K562 (cell line): Measurements from ENCODE around the gene CRYBA1. TPM values are rescaled to one million over a fixed set of nuclear protein-coding genes. Genes with fewer than 3 reads are reported as not detected.

Experiments
- ATAC-seq: fragments of 200-7000 bp; cut with Tn5 transposase; 3 replicates; pipeline ENCODE4 v1.9.1; 2020; ENCODE audit warnings: moderate library complexity
- BruUV-seq: library from RNA; stranded (reverse); fragments of 400-500 nt; replicated peaks from 2 replicates; lab custom pipeline; 2021; lab: Mats Ljungman, UMichigan
- CTCF ChIA-PET: fragments of 300-600 bp; formaldehyde crosslinking; extraction: SDS; loops from one replicate; lab custom pipeline; 2021; ENCODE audit warnings: low intra/inter-chr PET ratio; lab: Yijun Ruan, JAX
- POLR2A ChIA-PET: fragments of 300-600, 350-650 bp; sonication (Branson Sonifier 250); formaldehyde crosslinking; extraction: SDS; loops from one replicate; lab custom pipeline; 2021; ENCODE audit warnings: antibody characterized with exemption, inconsistent platforms; lab: Yijun Ruan, JAX
- DNase-seq, 4 experiments: peaks; one replicate each; pipeline versions ENCODE4 v3.0.0 to v3.0.0-alpha.2; 2011 to 2018; ENCODE audit warnings: low spot score in 3 of 4, mixed read lengths in 3 of 4; ENCODE audit errors: extremely low read depth in 1 of 4
- FAIRE-seq: peaks from 2 replicates; lab custom pipeline; 2011; peaks lifted over from hg19 to GRCh38; lab: Jason Lieb, UNC
- H2AFZ ChIP-seq: 2 replicates; pipeline ENCODE4 v1.6.0; 2011; ENCODE audit warnings: low read depth, low read length, control low read depth, inconsistent platforms
- H3K27ac ChIP-seq: fragments of 200-600 bp; 3 replicates; pipeline ENCODE4 v1.8.0; 2011; ENCODE audit warnings: low read depth, mild to moderate bottlenecking, control low read depth, inconsistent platforms, low read length, moderate library complexity, mixed read lengths; ENCODE audit errors: extremely low read depth
- H3K27me3 ChIP-seq, 2 experiments: fragments of 300-600 bp in 1 of 2; 2 replicates in 1 of 2; 3 replicates in 1 of 2; pipeline versions ENCODE4 v1.6.0 to v1.8.0; 2011; ENCODE audit warnings: inconsistent platforms in 2 of 2, low read length in 2 of 2, mild to moderate bottlenecking in 1 of 2, mixed read lengths in 1 of 2, moderate library complexity in 1 of 2; ENCODE audit not compliant: control insufficient read depth in 2 of 2, insufficient read depth in 2 of 2
- H3K36me3 ChIP-seq: fragments of 300-600 bp; 3 replicates; pipeline ENCODE4 v1.8.0; 2011; ENCODE audit warnings: mild to moderate bottlenecking, low read length, inconsistent platforms; ENCODE audit not compliant: control insufficient read depth, insufficient read depth
- H3K4me1 ChIP-seq, 2 experiments: fragments of 200-600 bp in 1 of 2; replicated peaks in 1 of 2; 2 replicates in 1 of 2; 3 replicates in 1 of 2; pipeline versions ENCODE4 v1.5.1 to v1.8.0; 2011; ENCODE audit warnings: inconsistent platforms in 2 of 2, low read length in 2 of 2, mild to moderate bottlenecking in 1 of 2, mixed read lengths in 1 of 2, moderate library complexity in 1 of 2; ENCODE audit not compliant: control insufficient read depth in 2 of 2, insufficient read depth in 2 of 2
- H3K4me2 ChIP-seq: 2 replicates; pipeline ENCODE4 v1.6.1; 2011; ENCODE audit warnings: low read length, control low read depth, inconsistent platforms, mixed read lengths; ENCODE audit not compliant: insufficient read depth
- H3K4me3 ChIP-seq: fragments of 200-600 bp; sonication (generic), shearing (Covaris generic); 2 replicates; pipeline ENCODE4 v1.5.1; 2016; ENCODE audit warnings: control low read depth, inconsistent platforms
- H3K79me2 ChIP-seq: fragments of 200-600 bp; 3 replicates; pipeline ENCODE4 v1.8.0; 2011; ENCODE audit warnings: low read length, inconsistent platforms; ENCODE audit not compliant: control insufficient read depth, insufficient read depth
- H3K9ac ChIP-seq, 2 experiments: 2 replicates each; pipeline versions ENCODE4 v1.6.0 to v1.6.1; 2011; ENCODE audit warnings: low read depth in 2 of 2, low read length in 2 of 2, control low read depth in 1 of 2, inconsistent platforms in 1 of 2, mild to moderate bottlenecking in 1 of 2, mixed read lengths in 1 of 2; ENCODE audit not compliant: insufficient read depth in 1 of 2
- H3K9me1 ChIP-seq: one replicate; pipeline ENCODE4 v1.6.0; 2011; ENCODE audit warnings: inconsistent platforms, mild to moderate bottlenecking, low read length, moderate library complexity; ENCODE audit not compliant: control insufficient read depth, insufficient read depth
- H3K9me3 ChIP-seq: replicated peaks from 2 replicates; pipeline ENCODE4 v1.5.1; 2011; ENCODE audit warnings: low read depth, low read length, inconsistent platforms; ENCODE audit not compliant: control insufficient read depth, insufficient read depth
- H4K20me1 ChIP-seq: replicated peaks from 2 replicates; pipeline ENCODE4 v1.6.1; 2011; ENCODE audit warnings: low read length, inconsistent platforms, mixed read lengths; ENCODE audit not compliant: control insufficient read depth, insufficient read depth
- BRCA1 ChIP-seq, 2 experiments: fragments of 450-650 bp in 1 of 2; sonication (generic) in 1 of 2; formaldehyde crosslinking in 1 of 2; IDR thresholded peaks; 2 replicates each; pipeline versions ENCODE4 v1.5.0 to v1.6.1; 2017 to 2020; ENCODE audit warnings: mild to moderate bottlenecking in 1 of 2, missing genetic modification reagents in 1 of 2
- BRD4 ChIP-seq: fragments of 200-600 bp; sonication (generic); IDR thresholded peaks from 2 replicates; pipeline ENCODE4 v1.6.1; 2017; ENCODE audit warnings: inconsistent platforms
- CREBBP ChIP-seq: IDR thresholded peaks from one replicate; pipeline ENCODE4 v1.6.1; 2012; ENCODE audit warnings: low read depth, mild to moderate bottlenecking, control low read depth, inconsistent platforms, low read length
- FOXA3 ChIP-seq, 2 experiments: fragments of 450-650 bp in 1 of 2; sonication (generic) in 1 of 2; formaldehyde crosslinking; IDR thresholded peaks in 1 of 2; conservative IDR thresholded peaks in 1 of 2; 2 replicates each; pipeline versions ENCODE4 v1.4.0 to v1.8.0; 2020 to 2022; ENCODE audit warnings: mild to moderate bottlenecking in 2 of 2, missing genetic modification reagents in 1 of 2
- KAT2B ChIP-seq: IDR thresholded peaks from one replicate; pipeline ENCODE4 v1.6.1; 2012; ENCODE audit warnings: low read depth, mild to moderate bottlenecking, control low read depth, inconsistent platforms, low read length, moderate library complexity
- KLF10 ChIP-seq: fragments of 250-450 bp; sonication (Bioruptor Pico); IDR thresholded peaks from 2 replicates; pipeline ENCODE4 v1.6.1; 2021; ENCODE audit warnings: matching md5 sums
- KLF6 ChIP-seq: fragments of 250-450 bp; sonication (Bioruptor Pico); IDR thresholded peaks from 2 replicates; pipeline ENCODE4 v1.4.0; 2020; ENCODE audit warnings: mild to moderate bottlenecking, moderate library complexity, borderline replicate concordance
- MEIS2 ChIP-seq: fragments of 450-650 bp; IDR thresholded peaks from 2 replicates; pipeline ENCODE4 v1.6.1; 2014; ENCODE audit warnings: mild to moderate bottlenecking; ENCODE audit not compliant: partially characterized antibody
- NFRKB ChIP-seq: fragments of 450-650 bp; IDR thresholded peaks from 2 replicates; pipeline ENCODE4 v1.6.1; 2016; ENCODE audit warnings: low read depth
- PCBP2 ChIP-seq: fragments of 200-400 bp; formaldehyde crosslinking; IDR thresholded peaks from 2 replicates; pipeline ENCODE4 v1.6.1; 2018; ENCODE audit warnings: low read length, low read depth, mild to moderate bottlenecking, moderate library complexity; ENCODE audit not compliant: poor library complexity, severe bottlenecking
- PHB ChIP-seq: fragments of 250-450 bp; sonication (Bioruptor Pico); IDR thresholded peaks from 2 replicates; pipeline ENCODE4 v1.5.0; 2021
- POLR2H ChIP-seq: IDR thresholded peaks from 2 replicates; pipeline ENCODE4 v1.6.1; 2016; ENCODE audit warnings: missing genetic modification characterization, low read depth, mild to moderate bottlenecking, control low read depth, missing compliant biosample characterization, moderate library complexity
- RAD21 ChIP-seq, 2 experiments: fragments of 250-450 bp in 1 of 2; fragments of 450-650 bp in 1 of 2; sonication (Bioruptor Pico) in 1 of 2; formaldehyde crosslinking in 1 of 2; IDR thresholded peaks in 1 of 2; conservative IDR thresholded peaks in 1 of 2; 2 replicates each; pipeline versions ENCODE4 v1.4.0 to v1.8.0; 2020 to 2022; ENCODE audit warnings: mild to moderate bottlenecking in 2 of 2, moderate library complexity in 1 of 2
- TBL1XR1 ChIP-seq, 2 experiments: IDR thresholded peaks; 2 replicates each; pipeline ENCODE4 v1.6.1; 2012; ENCODE audit warnings: improper control_type of control experiment in 2 of 2, low read length in 2 of 2, mild to moderate bottlenecking in 1 of 2
- XRCC5 ChIP-seq: fragments of 200-400 bp; formaldehyde crosslinking; IDR thresholded peaks from 2 replicates; pipeline ENCODE4 v1.6.1; 2017; ENCODE audit warnings: low read depth, mild to moderate bottlenecking, low read length
- ZBTB34 ChIP-seq: fragments of 250-450 bp; sonication (Bioruptor Pico); IDR thresholded peaks from 2 replicates; pipeline ENCODE4 v1.8.0; 2021; ENCODE audit warnings: mild to moderate bottlenecking, moderate library complexity
- ZFPM2 ChIP-seq: fragments of 250-450 bp; sonication (Bioruptor Pico); IDR thresholded peaks from 2 replicates; pipeline ENCODE4 v1.5.1; 2022; ENCODE audit warnings: mild to moderate bottlenecking
- ZNF23 ChIP-seq: fragments of 250-450 bp; sonication (Bioruptor Pico); IDR thresholded peaks from 2 replicates; pipeline ENCODE4 v1.4.0; 2020; ENCODE audit warnings: mild to moderate bottlenecking
- ZNF707 ChIP-seq: fragments of 250-450 bp; sonication (Bioruptor Pico); conservative IDR thresholded peaks from 2 replicates; pipeline ENCODE4 v1.8.0; 2022; ENCODE audit warnings: inconsistent platforms, mild to moderate bottlenecking, moderate library complexity
- ZNF75A ChIP-seq: fragments of 450-650 bp; formaldehyde crosslinking; IDR thresholded peaks from 2 replicates; pipeline ENCODE4 v1.4.0; 2020; ENCODE audit warnings: mild to moderate bottlenecking
- WGBS: fragments of 100-300 bp; shearing (Covaris generic); methylation state at CpG from one replicate; pipeline ENCODE4 v1.1.6; 2016; ENCODE audit warnings: low coverage, mixed read lengths; ENCODE audit not compliant: insufficient coverage; ENCODE audit errors: missing lambda C conversion rate; 5-methylcytosine and 5-hydroxymethylcytosine counted together
- in situ Hi-C: fragments of 300-500 bp; cut with MboI; formaldehyde crosslinking; loops from 4 replicates; pipeline ENCODE4 v1.15.0; 2018; ENCODE audit warnings: inconsistent platforms, mixed read lengths
- intact Hi-C: fragments of 100-400 bp; cut with micrococcal nuclease; formaldehyde crosslinking; loops from 2 replicates; pipeline ENCODE4 v1.14.2; 2022
- polyA plus RNA-seq, 8 experiments: library from polyadenylated mRNA; depleted of rRNA in 4 of 8; stranded (reverse) in 5 of 8; unstranded in 3 of 8; fragments of >200 nt; fragmentation: Nextera tagmentation in 2 of 8; fragmentation: Illumina TruSeq in 1 of 8; extraction: Ambion mirVana in 2 of 8; extraction: Trizol in 1 of 8; gene quantifications; 2 replicates each; pipeline versions ENCODE4 v1.2.1 to v1.2.3, GENCODE V29; 2011 to 2014; ENCODE audit warnings: inconsistent platforms in 1 of 8, missing spikeins in 1 of 8
- total RNA-seq, 7 experiments: library from RNA; depleted of rRNA in 6 of 7; stranded (reverse); fragments of >200 nt in 6 of 7; fragmentation: Illumina TruSeq in 2 of 7; extraction: Trizol in 2 of 7; gene quantifications; 2 replicates each; pipeline versions ENCODE4 v1.2.1 to v1.2.3, GENCODE V29; 2011 to 2021; ENCODE audit warnings: low replicate concordance in 1 of 7
- TF ChIP-seq, protein P1 (sequence below): fragments of 450-650 bp; IDR thresholded peaks from 2 replicates; pipeline ENCODE4 v1.6.1; 2017; ENCODE audit warnings: mild to moderate bottlenecking, moderate library complexity

CRYBA1 gene
- total and polyA plus RNA-seq, 9 of the 15 experiments (the other 6 are each of a cell fraction or from before 2014, with no cell fraction given): not detected

GRCh38 chr17:29252101-29252791 lies 5.6 kb downstream of the CRYBA1 start:
- no peak overlapping the region for H2AFZ ChIP-seq
- H3K9me1 ChIP-seq: no peaks in the 10 kb centered on the region
- H3K27ac ChIP-seq: no peak overlapping the region
- H3K9ac ChIP-seq: no peak overlapping the region
- no peaks in the 10 kb centered on the region for H3K27me3 ChIP-seq
- in situ Hi-C loops (no loop called here), intact Hi-C loops (no loop called here)
- peaks cover 21% of the 10 kb centered on the region; the same call in 2 of the 3 replicates for H3K36me3 ChIP-seq
- H3K4me2 ChIP-seq: no peak overlapping the region
- ChIA-PET POLR2A (interaction anchor here (0.5 to 1.1 kb wide), 4 partner anchors 12 to 128 kb away, joined by 3 to 4 read pairs (median 3); no protein-coding TSS in a partner anchor), CTCF (interaction anchor here (0.6 kb wide), 1 partner anchor 451 kb away, joined by 3 read pairs; no protein-coding TSS in a partner anchor)
- H3K9me3 ChIP-seq: no peaks in the 10 kb centered on the region
- FAIRE-seq: no peak
- 62% methylated on average over 7 of the region's 7 CpGs for WGBS
- ATAC-seq: peak; percentile 71
- no peaks in the 10 kb centered on the region; a peak in 1 of 5 replicates for H3K4me1 ChIP-seq
- BruUV-seq: no TSS peak
- peaks cover 2% of the 10 kb centered on the region; the same call in 1 of the 2 replicates for H4K20me1 ChIP-seq
- 0 out of 3 replicates have a peak, but pooled peaks cover 3% of the 10 kb centered on the region for H3K79me2 ChIP-seq
- DNase-seq: peak; percentile 30 to 38 (median 32)
- H3K4me3 ChIP-seq: no peak overlapping the region
- TF ChIP-seq PHB (CRISPR knock-in tag) (no peak), KLF10 (no peak), ZNF707 (no peak), KLF6 (CRISPR knock-in tag) (no peak), PCBP2 (no peak), ZFPM2 (CRISPR knock-in tag) (no peak), RAD21 (CRISPR knock-in tag; conservative IDR thresholded peaks at IDR 0.05 in 1 of 2, IDR thresholded peaks at IDR 0.05 in 1 of 2) (peak in 1 of 2 experiments; percentile 47; a peak in 2 of 4 replicates), BRD4 (no peak), POLR2H (tag) (no peak), TBL1XR1 (IDR thresholded peaks at IDR 0.05; ENCODE audit: low read length in 2 of 2) (no peak), BRCA1 (IDR thresholded peaks at IDR 0.05) (no peak), BRCA1 (CRISPR knock-in tag; IDR thresholded peaks at IDR 0.05) (no peak), ZBTB34 (CRISPR knock-in tag) (no peak), ZNF75A (CRISPR knock-in tag) (no peak), CREBBP (no peak), KAT2B (no peak), MEIS2 (peak; percentile 19), FOXA3 (CRISPR knock-in tag; conservative IDR thresholded peaks at IDR 0.05 in 1 of 2, IDR thresholded peaks at IDR 0.05 in 1 of 2) (no peak), XRCC5 (no peak), NFRKB (no peak), ZNF23 (CRISPR knock-in tag) (no peak)
- TF ChIP-seq, protein P1, sequence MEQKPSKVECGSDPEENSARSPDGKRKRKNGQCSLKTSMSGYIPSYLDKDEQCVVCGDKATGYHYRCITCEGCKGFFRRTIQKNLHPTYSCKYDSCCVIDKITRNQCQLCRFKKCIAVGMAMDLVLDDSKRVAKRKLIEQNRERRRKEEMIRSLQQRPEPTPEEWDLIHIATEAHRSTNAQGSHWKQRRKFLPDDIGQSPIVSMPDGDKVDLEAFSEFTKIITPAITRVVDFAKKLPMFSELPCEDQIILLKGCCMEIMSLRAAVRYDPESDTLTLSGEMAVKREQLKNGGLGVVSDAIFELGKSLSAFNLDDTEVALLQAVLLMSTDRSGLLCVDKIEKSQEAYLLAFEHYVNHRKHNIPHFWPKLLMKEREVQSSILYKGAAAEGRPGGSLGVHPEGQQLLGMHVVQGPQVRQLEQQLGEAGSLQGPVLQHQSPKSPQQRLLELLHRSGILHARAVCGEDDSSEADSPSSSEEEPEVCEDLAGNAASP: no peak
